ENCODE data around the gene FKBP14. TPM values are rescaled to one million over a fixed set of nuclear protein-coding genes. Genes with fewer than 3 reads are reported as not detected.

FKBP14 gene
- polyA plus RNA-seq, 4 donors, result 17.9 to 23.5 (median 21.2) TPM

GRCh38 chr7:29995652-29996051 lies 30.9 kb downstream of the FKBP14 start:
- DNase-seq (ENCODE audit: low read depth in 4 of 4, low spot score in 2 of 4), result no peak

DNA sequence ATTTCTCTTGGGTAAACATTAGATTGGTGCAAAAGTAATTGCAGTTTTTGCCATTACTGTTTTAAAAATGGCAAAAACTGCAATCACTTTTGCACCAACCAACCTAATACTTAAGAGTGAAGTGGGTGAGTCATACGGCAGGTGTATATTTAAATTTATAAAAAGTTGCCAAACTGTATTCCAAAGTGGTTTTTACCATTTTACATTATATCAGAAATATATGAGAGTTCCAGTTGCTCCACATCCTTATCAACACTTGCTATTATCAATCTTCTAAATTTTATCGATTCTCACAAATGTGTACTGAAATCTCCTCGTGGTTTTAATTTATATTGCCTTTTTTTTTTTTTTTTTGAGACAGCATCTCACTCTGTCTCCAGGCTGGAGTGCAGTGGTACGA lies 33.4 kb downstream of the FKBP14 start:
- no peak for DNase-seq (ENCODE audit: low read depth in 4 of 4, low spot score in 2 of 4)

DNA sequence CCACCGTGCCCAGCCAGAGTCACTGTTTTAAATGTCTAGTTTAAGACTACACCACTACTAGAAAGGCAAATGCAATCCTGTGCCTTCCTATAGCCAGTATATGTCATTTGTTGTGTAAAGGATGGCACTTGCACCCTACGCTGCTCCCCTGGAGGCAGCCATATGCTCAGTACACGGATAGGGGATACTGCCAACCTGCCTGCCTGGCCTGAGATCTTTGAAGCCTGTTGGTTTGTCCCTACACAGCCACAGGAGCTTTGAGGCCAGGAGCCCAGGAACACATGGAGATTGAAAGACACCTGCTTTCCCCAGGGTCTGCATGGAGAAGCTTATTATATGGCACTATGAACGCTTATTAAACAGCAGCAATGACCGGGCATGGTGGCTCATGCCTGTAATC lies 34.6 kb downstream of the FKBP14 start:
- DNase-seq (ENCODE audit: low read depth in 4 of 4, low spot score in 2 of 4), result no peak

DNA sequence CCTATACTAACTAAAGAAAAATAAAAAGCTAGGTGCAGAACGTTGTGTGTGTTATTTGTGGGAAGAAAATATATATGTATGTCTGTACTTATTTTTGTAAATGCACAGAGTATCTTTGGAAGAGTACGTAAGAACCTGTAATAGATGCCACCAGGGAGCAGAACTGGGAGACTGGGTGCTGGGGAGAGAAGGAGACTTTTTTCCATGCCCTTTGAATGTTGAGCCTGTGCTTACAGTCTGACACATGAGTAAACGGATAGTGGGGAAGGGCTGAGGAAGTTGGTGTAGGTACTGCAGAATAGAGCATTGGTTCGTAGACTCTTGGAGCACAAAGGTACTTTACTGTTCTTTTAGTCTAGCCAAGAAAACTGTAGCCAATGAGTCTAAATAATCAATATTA lies 35.6 kb downstream of the FKBP14 start:
- DNase-seq (ENCODE audit: low read depth in 4 of 4, low spot score in 2 of 4), result no peak

DNA sequence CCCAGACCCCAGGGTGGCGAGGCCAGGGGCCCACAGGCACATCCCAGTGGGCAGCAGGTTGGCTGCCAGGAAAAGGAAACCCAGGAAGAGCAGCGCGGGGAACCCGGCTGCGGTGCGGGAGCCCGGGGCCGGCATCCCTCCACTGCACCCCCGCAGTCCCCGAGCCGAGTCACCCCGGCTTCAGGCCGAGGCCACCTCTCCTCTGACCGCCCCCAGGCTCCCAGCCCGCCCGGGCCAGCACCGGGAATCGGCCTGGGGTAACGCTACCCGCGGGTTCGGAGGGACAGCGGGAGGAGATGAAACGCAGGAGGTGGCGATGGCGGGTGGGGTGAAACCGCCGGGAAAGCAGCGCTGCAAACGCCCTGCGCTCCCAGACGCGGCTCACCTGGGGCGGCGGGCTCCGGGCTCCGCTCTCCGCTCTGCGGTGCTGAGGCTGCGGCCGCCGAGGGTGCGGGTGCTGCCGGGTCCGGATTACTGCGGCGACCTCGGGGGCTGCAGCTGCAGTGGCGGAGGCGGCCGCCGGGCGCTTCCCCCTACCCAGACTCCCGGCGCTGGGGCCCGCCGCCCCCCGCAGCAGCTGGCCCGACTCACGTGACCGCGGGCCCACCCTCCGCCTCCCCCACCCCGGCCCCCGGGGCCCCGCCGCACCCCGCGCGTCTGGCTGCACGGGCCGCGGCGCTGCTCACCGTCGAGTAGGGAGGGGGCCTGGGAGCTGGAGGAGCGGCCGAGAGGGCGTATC lies 37.1 kb downstream of the FKBP14 start, which contains the start of gene SCRN1:
Gene SCRN1, minus strand, starts transcription at position 545 of the 739 bp plus-strand sequence. CDS start 20,734 bp downstream, outside the sequence.
- DNase-seq (ENCODE audit: low read depth in 4 of 4, low spot score in 2 of 4), result peak in 2 of 4 donors; percentile 23 to 32

DNA sequence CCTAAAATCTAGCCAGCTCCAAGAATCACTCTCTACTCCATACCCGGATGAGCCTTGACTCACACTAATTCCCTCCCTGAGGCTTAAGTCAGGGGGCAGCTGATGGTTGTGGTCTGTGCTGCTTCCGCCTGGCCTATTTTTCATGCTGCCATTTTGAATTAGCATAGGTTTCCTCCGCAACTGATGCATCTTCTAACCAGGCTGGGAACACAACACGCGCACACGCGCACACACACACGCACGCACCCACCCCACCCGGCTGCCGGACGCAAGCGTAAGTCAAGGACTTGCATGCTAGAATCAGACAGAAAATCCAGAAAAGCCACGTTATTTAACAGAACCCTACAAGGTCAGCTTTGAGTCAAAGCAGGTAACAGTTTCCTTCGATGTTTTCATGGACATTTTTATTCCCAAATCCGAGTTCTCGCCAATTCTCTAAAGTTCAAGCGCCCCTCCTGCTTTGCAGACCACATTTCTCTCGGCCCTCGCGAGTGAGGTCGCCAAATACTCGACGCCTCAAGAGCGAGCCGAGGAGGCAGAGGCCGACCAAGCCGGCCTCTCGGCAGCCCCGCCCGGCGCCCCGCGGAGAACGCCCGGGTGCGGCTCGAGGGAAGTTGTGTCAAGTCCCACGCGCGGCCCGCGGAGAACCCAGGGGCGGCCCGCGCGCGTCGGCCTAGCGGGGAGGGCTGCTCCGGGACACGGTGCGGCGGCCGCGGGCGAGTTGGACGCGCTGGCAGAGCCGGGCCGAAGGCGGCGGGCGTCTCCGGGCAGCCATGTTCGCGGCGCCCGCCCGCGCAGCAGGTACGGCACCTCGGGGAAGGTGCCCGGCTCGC lies 37.9 kb downstream of the FKBP14 start:
- peak in 3 of 4 donors; percentile 24 to 47 (median 28) for DNase-seq (ENCODE audit: low read depth in 4 of 4, low spot score in 2 of 4)

DNA sequence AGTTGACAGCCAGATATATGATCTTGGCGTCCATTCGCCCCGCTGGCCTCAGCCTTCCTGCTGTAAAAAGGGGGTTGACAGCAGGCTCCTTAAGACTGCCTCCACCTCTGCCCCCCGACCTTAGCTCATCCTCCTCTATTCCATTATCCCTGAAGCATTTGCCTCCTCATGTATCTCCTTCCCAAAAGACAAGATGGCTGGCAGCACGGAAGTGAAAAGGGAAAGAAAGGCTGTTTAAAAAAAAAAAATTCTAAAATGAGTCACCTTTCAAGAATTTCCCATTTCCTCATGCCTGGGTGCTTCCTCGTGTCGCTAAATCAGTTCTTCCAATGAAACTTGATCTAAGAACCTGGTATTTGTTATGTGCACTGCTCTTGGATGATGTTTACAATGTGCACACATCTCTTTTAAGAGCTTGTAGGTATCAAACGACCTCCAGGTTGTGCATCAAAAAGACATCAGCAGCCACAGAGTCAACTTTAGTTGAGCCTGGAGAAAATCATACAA lies 38.6 kb downstream of the FKBP14 start:
- peak in 3 of 4 donors; percentile 42 to 49 (median 42) for DNase-seq (ENCODE audit: low read depth in 4 of 4, low spot score in 2 of 4)

DNA sequence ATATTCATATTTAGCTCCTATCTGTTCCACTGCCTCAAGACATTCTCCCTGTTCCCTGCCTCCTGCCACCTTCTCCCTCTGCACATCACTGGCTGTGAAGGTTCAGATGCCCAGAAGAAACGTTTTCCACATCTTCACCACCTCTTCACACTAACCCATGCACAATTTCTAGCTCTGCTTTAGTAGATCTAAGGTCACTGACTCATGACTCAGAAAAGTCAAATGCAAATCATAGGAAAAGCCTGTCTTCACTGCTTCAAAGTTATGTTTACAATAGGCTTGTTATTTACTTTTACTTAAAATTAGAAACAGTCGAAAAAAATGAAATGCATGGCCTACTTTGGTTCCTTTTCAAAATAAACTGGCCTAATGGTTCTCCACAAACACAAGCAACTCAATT lies 39.4 kb downstream of the FKBP14 start:
- DNase-seq (ENCODE audit: low read depth in 4 of 4, low spot score in 2 of 4), result no peak

GRCh38 chr7:29980151-29980550 lies 46.4 kb downstream of the FKBP14 start:
- no peak for DNase-seq (ENCODE audit: low read depth in 4 of 4, low spot score in 2 of 4)

DNA sequence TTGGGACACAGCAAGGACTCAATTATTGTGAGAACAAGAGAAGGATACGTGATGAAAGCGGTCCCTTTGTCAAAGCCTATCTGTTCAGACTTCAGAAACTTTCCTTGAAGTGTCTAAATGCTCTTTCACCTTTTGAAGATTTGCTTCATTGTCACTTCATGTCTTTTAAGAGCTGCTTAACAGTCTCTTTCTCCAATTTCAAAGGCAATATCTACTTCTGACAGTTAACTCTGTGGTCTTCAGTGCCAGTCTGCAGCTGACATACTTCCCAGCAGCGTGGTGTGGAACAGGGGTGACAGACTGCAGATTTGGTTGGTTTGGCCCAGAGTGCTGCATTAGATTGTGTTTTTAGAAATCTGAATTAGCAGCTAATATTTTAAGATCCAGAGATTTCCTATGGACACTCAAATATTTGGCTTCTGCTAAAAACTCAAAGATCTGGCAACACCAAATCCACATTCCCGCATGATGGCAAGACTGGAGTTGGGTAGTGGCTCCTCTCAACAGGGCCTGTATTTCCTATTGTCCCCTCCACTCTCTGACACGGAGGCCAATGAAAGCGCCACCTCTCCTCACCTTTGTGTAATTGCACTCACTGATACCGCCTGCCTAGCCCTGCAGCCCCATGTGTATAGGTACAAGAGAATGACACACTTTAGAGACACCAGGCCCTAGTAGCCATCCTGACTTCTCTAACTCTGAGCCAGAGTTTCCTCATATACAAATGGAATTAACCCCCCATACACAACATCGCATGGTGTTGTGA lies 48.4 kb downstream of the FKBP14 start:
- DNase-seq (ENCODE audit: low read depth in 4 of 4, low spot score in 2 of 4), result no peak

DNA sequence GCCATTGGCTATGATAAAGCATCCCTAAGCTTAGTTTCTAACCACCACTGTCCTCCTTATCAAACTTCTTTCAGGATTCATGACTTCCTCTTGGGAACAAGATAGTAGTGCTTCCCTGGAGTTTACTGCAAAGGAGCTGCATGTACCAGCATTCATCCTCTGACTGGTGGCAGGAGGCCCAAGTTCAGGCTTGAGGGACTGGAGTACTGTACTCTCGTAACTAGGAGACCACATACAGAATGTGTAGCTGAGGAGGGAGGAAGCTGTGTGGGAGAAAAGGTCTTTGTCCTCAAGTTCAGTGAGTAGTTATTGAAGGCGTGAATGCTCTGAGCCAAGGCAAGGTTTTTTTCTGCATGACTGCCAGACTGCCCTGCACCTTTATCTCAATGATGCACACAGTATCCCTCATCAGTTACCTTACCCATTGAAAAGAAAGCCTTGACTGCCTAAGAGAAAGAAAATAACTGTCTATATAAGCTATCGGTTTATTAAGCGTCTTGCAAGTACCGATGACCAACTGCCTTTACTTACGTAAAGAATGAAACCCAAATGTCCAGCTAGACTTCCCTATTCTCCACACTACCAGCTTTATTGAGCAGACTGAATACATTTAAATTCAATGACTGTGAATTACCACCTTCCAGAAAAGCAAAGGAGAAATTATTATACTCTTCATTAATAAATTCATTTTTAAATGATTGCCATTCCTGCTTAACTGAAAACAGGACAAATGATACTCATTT lies 49.7 kb downstream of the FKBP14 start:
- DNase-seq (ENCODE audit: low read depth in 4 of 4, low spot score in 2 of 4), result peak in 3 of 4 donors; percentile 28 to 56 (median 53)

- DNase-seq (ENCODE audit: low read depth in 4 of 4, low spot score in 2 of 4), result no peak
Measured at GRCh38 chr7:29976266-29976665, 50.2 kb downstream of the FKBP14 start.

GRCh38 chr7:29975561-29975960 lies 50.9 kb downstream of the FKBP14 start:
- no peak for DNase-seq (ENCODE audit: low read depth in 4 of 4, low spot score in 2 of 4)

- DNase-seq (ENCODE audit: low read depth in 4 of 4, low spot score in 2 of 4), result no peak
Measured at GRCh38 chr7:29974286-29974685, 52.2 kb downstream of the FKBP14 start.

GRCh38 chr7:29972315-29972669 lies 54.2 kb downstream of the FKBP14 start:
- DNase-seq (ENCODE audit: low read depth in 4 of 4, low spot score in 2 of 4), result no peak

DNA sequence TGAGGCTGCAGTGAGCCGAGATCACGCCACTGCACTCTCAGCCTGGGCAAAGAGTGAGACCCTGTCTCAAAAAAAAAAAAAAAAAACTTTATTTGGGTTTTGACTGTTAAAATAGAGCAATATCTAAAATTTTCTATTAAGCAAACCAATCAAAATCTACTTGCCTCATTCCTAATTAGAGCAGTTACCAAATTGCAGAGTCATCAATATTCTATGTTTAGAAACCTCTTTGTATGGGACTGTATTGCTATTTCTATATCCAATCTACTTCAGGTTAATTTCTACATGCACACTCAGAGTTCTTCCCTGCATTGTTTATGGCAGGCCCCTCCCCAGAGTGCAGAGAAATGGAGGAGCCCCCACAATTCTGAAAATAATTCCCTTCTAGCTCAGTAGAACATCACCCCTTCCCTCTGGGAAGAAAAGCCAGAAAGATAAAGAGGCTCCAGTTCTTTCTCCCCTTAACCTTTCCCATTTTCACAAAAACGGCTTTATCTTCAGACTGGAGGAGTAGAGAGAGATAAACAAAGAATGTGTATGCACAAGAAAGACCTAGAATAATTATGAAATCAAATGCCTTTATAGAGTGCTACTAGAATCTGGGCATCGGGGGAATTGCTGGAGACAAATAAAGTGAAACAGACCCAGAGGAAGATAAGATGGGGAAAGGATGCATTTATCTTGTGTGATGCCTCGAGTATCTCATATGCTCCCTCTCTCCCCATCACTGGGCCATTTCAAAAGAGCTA lies 54.8 kb downstream of the FKBP14 start:
- no peak for DNase-seq (ENCODE audit: low read depth in 4 of 4, low spot score in 2 of 4)

DNA sequence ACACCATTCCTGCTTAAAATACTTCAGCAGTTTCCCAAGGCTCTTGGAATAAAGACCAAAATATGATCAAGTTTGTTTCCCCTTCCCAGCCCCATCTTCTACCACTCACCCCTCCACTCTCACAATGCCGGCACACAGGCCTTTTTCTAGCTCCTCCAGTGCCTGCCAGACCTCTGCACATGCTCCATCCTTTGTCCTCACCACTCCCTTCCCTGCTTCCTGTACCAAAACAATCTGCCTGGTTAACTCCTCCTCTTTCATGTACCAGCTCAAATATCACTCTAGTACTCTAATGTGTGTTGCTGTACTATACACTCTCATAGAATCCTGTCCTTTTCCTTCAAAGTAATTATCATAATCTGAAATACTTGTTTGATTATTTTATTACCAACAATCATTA lies 56.3 kb downstream of the FKBP14 start:
- no peak for DNase-seq (ENCODE audit: low read depth in 4 of 4, low spot score in 2 of 4)

- no peak for DNase-seq (ENCODE audit: low read depth in 4 of 4, low spot score in 2 of 4)
Measured at GRCh38 chr7:29969738-29970137, 56.8 kb downstream of the FKBP14 start.

GRCh38 chr7:29968683-29969395 lies 57.7 kb downstream of the FKBP14 start:
- DNase-seq (ENCODE audit: low read depth in 4 of 4, low spot score in 2 of 4), result no peak

All from left renal cortex interstitium (tissue), 4 donors.